ENCODE data around the gene KRTAP5-4.

DNA sequence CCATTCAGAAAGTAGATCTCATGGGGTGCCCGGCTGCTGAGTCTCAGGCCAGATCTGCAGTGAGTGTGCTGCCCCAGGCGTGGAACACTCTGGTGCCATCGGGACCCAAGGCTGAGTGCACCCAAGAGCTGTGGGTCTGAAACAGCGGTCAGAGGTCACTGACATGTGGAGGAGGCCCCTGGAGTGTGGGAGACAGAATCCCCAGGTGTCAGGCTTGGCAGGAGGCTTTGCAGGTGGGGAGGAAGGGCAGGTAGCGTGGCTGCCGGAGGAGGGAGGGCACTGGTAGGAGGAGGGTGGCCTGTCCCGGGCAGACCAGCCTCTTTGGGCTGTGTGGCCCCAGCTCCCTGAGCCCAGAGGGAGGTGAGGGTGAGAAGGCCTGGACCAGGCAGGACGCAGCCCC lies 43.4 kb upstream of the KRTAP5-4 start:
- TF ChIP-seq, protein P1, sequence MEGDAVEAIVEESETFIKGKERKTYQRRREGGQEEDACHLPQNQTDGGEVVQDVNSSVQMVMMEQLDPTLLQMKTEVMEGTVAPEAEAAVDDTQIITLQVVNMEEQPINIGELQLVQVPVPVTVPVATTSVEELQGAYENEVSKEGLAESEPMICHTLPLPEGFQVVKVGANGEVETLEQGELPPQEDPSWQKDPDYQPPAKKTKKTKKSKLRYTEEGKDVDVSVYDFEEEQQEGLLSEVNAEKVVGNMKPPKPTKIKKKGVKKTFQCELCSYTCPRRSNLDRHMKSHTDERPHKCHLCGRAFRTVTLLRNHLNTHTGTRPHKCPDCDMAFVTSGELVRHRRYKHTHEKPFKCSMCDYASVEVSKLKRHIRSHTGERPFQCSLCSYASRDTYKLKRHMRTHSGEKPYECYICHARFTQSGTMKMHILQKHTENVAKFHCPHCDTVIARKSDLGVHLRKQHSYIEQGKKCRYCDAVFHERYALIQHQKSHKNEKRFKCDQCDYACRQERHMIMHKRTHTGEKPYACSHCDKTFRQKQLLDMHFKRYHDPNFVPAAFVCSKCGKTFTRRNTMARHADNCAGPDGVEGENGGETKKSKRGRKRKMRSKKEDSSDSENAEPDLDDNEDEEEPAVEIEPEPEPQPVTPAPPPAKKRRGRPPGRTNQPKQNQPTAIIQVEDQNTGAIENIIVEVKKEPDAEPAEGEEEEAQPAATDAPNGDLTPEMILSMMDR (IDR thresholded peaks at IDR 0.05): no peak
- no peak for TF ChIP-seq POLR2AphosphoS5 (IDR thresholded peaks at IDR 0.05; ENCODE audit: insufficient read depth in 1 of 2, low read depth in 1 of 2)
- TF ChIP-seq POLR2A (IDR thresholded peaks at IDR 0.05): no peak
